ENCODE data around the gene GPR141. TPM values are rescaled to one million over a fixed set of nuclear protein-coding genes. Genes with fewer than 3 reads are reported as not detected.

The GPR141 gene
- total and polyA plus RNA-seq, 9 of the 15 experiments (the other 6 are each of a cell fraction or from before 2014, with no cell fraction given), result not detected

DNA sequence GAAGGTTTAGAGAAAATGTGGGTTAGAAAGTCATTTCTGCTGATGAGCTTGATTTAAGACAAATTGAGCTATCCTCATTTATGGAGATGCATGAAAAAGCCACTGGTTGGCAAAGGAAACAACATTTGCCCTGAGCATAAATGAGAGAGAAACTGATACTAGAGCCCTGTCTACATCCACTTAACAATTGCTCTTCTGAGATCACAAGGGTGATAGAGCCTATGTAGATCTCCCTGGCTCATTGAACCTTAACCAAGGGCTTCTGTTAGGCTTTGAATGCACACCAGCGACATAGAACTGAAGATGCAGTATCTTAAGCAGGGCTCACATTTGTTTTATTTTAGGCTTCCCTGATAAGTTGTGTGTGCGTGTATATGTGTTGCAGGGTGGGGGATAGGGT is 35.0 kb downstream of the GPR141 start:
- no peaks in the 10 kb centered on the region for H3K36me3 ChIP-seq (ENCODE audit: control insufficient read depth, insufficient read depth, low read length)
- CTCF ChIA-PET (ENCODE audit: low intra/inter-chr PET ratio), result no interaction called here
- no peak overlapping the region for H2AFZ ChIP-seq (ENCODE audit: low read depth, low read length)
- no peaks in the 10 kb centered on the region for H3K4me1 ChIP-seq (replicated peaks in 1 of 2; ENCODE audit: control insufficient read depth in 2 of 2, insufficient read depth in 2 of 2, low read length in 2 of 2)
- no peak overlapping the region for H3K27ac ChIP-seq (ENCODE audit: extremely low read depth, low read depth, low read length)
- TF ChIP-seq KDM5B (IDR thresholded peaks at IDR 0.05; ENCODE audit: insufficient replicate concordance, low read depth, low read length) (no peak), ZNF224 (CRISPR knock-in tag; IDR thresholded peaks at IDR 0.05) (no peak), ZNF197 (CRISPR knock-in tag; IDR thresholded peaks at IDR 0.05; ENCODE audit: low read depth) (no peak), CXXC5 (CRISPR knock-in tag; IDR thresholded peaks at IDR 0.05) (no peak), FOXA3 (CRISPR knock-in tag; conservative IDR thresholded peaks at IDR 0.05 in 1 of 2, IDR thresholded peaks at IDR 0.05 in 1 of 2) (no peak), GTF2F1 (IDR thresholded peaks at IDR 0.05; ENCODE audit: low read depth, low read length) (no peak)
- TF ChIP-seq, protein P1, sequence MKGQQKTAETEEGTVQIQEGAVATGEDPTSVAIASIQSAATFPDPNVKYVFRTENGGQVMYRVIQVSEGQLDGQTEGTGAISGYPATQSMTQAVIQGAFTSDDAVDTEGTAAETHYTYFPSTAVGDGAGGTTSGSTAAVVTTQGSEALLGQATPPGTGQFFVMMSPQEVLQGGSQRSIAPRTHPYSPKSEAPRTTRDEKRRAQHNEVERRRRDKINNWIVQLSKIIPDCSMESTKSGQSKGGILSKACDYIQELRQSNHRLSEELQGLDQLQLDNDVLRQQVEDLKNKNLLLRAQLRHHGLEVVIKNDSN (CRISPR knock-in tag; IDR thresholded peaks at IDR 0.05), result no peak
- intact Hi-C loops (cut with micrococcal nuclease) (no loop called here), in situ Hi-C loops (cut with MboI) (no loop called here)
- no TSS peak for BruUV-seq (replicated peaks)
- H3K9ac ChIP-seq (ENCODE audit: insufficient read depth in 1 of 2, low read depth in 2 of 2, low read length in 2 of 2), result no peak overlapping the region
- H3K27me3 ChIP-seq (ENCODE audit: control insufficient read depth in 2 of 2, insufficient read depth in 2 of 2, low read length in 2 of 2), result no peaks in the 10 kb centered on the region
- no peak for FAIRE-seq
- no peaks in the 10 kb centered on the region for H3K9me1 ChIP-seq (ENCODE audit: control insufficient read depth, insufficient read depth, low read length)
- H4K20me1 ChIP-seq (replicated peaks; ENCODE audit: control insufficient read depth, insufficient read depth, low read length), result 0 out of 2 replicates have a peak, but pooled peaks cover 1% of the 10 kb centered on the region
- no peaks in the 10 kb centered on the region for H3K79me2 ChIP-seq (ENCODE audit: control insufficient read depth, insufficient read depth, low read length)
- no peak overlapping the region for H3K4me3 ChIP-seq
- DNase-seq (ENCODE audit: extremely low read depth in 1 of 4, low spot score in 3 of 4), result no peak
- 3% methylated on average over 2 of the region's 2 CpGs for WGBS (ENCODE audit: insufficient coverage, low coverage, missing lambda C conversion rate)
- H3K4me2 ChIP-seq (ENCODE audit: insufficient read depth, low read length), result no peak overlapping the region
- POLR2A ChIA-PET, result interaction anchor here (1.3 kb wide), 1 partner anchor 15 kb away, joined by 3 read pairs; no protein-coding TSS in a partner anchor
- ATAC-seq, result no peak
- H3K9me3 ChIP-seq (replicated peaks; ENCODE audit: control insufficient read depth, insufficient read depth, low read depth, low read length), result no peaks in the 10 kb centered on the region

Measured in K562 (cell line).